Transverse colon (tissue), 4 donors: ENCODE measurements around the gene CFAP61. TPM values are rescaled to one million over a fixed set of nuclear protein-coding genes. Genes with fewer than 3 reads are reported as not detected.

Experiments
- DNase-seq: peaks from one replicate; pipeline ENCODE4 v3.0.0-alpha.2; 2019
- H3K27ac ChIP-seq, 4 donors: fragments of 200-600 bp; sonication (generic); 2 replicates each; pipeline ENCODE4 v1.5.1; 2016 to 2018; ENCODE audit warnings: inconsistent platforms in 4 of 4
- H3K27me3 ChIP-seq: fragments of 200-600 bp; sonication (generic); 2 replicates; pipeline ENCODE4 v1.5.1; 2017; ENCODE audit warnings: inconsistent platforms
- H3K36me3 ChIP-seq, 4 donors: fragments of 200-600 bp; sonication (generic); 2 replicates each; pipeline ENCODE4 v1.5.1; 2017 to 2019; ENCODE audit warnings: inconsistent platforms in 4 of 4
- H3K4me1 ChIP-seq, 4 donors: fragments of 200-600 bp; sonication (generic); 2 replicates each; pipeline ENCODE4 v1.5.1; 2017 to 2020; ENCODE audit warnings: inconsistent platforms in 4 of 4
- H3K4me3 ChIP-seq, 4 donors: fragments of 200-600 bp; sonication (generic); 1 replicate in 1 of 4; 2 replicates in 3 of 4; pipeline versions ENCODE4 v1.5.1 to v1.6.1; 2017 to 2019; ENCODE audit warnings: inconsistent platforms in 4 of 4
- H3K9me3 ChIP-seq, 2 donors: fragments of 200-600 bp; sonication (generic); 2 replicates each; pipeline ENCODE4 v1.5.1; 2017 to 2019; ENCODE audit warnings: inconsistent platforms in 2 of 2
- CTCF ChIP-seq, 5 experiments: fragments of 200-600 bp in 3 of 5; fragments of 450-650 bp in 2 of 5; sonication (generic) in 3 of 5; IDR thresholded peaks; 1 replicate in 2 of 5; 2 replicates in 3 of 5; pipeline ENCODE4 v1.5.1; 2016 to 2017; ENCODE audit warnings: antibody characterized with exemption in 5 of 5, inconsistent platforms in 3 of 5, mild to moderate bottlenecking in 2 of 5, moderate library complexity in 1 of 5
- EP300 ChIP-seq: sonication (generic); formaldehyde crosslinking; IDR thresholded peaks from one replicate; pipeline ENCODE4 v1.6.1; 2017; ENCODE audit warnings: antibody characterized with exemption, low read depth
- POLR2A ChIP-seq: fragments of 450-650 bp; IDR thresholded peaks from one replicate; pipeline ENCODE4 v1.6.1; 2016; ENCODE audit warnings: antibody characterized with exemption, mild to moderate bottlenecking, moderate library complexity
- POLR2AphosphoS5 ChIP-seq, 3 donors: sonication (generic); formaldehyde crosslinking; IDR thresholded peaks; one replicate each; pipeline ENCODE4 v1.6.1; 2016; ENCODE audit warnings: antibody characterized with exemption in 3 of 3
- WGBS, 2 donors: methylation state at CpG; one replicate each; pipeline ENCODE4 v1.1.5; 2018; ENCODE audit warnings: low coverage in 1 of 2; 5-methylcytosine and 5-hydroxymethylcytosine counted together
- in situ Hi-C, 4 donors: fragments of 200-750 bp; cut with MboI; loops; one replicate each; pipeline versions ENCODE4 v1.15.0 to v1.15.1; 2017; ENCODE audit warnings: low sequenced_read_pairs in 3 of 4, low pct_ligation_motif_present in 1 of 4, low pct_unique_long_range_greater_than_20kb in 1 of 4
- intact Hi-C: fragments of 100-400 bp; cut with DNase I; formaldehyde crosslinking; loops from one replicate; pipeline ENCODE4 v1.15.1; 2023; ENCODE audit warnings: low total_unique reads
- total RNA-seq, 4 donors: library from RNA; depleted of rRNA; stranded (reverse); fragments of >200 nt; gene quantifications; one replicate each; pipeline ENCODE4 v1.1.0, GENCODE V29; 2016

Gene CFAP61
- total RNA-seq, 4 donors from 2014 or later = 0.27 TPM; not detected in 3

GRCh38 chr20:20023395-20023794 is 28.9 kb upstream of the CFAP61 start:
- H3K27ac ChIP-seq = no peak overlapping the region
- peaks cover 0 to 33% (median 6%) of the 10 kb centered on the region in 4 donors for H3K36me3 ChIP-seq
- DNase-seq = no peak
- H3K9me3 ChIP-seq = no peaks in the 10 kb centered on the region
- WGBS, 2 donors = 86 to 94% methylated on average over 3 of the region's 3 CpGs
- no peaks in the 10 kb centered on the region for H3K27me3 ChIP-seq
- intact Hi-C loops (no loop called here), in situ Hi-C loops (no loop called here)
- no peak overlapping the region for H3K4me3 ChIP-seq
- H3K4me1 ChIP-seq = peaks cover 8 to 14% (median 12%) of the 10 kb centered on the region in 4 donors
- TF ChIP-seq CTCF (IDR thresholded peaks at IDR 0.05) (no peak), POLR2A (no peak), EP300 (no peak), POLR2AphosphoS5 (IDR thresholded peaks at IDR 0.05) (no peak)

GRCh38 chr20:20024942-20025341 is 27.4 kb upstream of the CFAP61 start:
- no peak for DNase-seq
- in situ Hi-C loops = no loop called here
- H3K4me1 ChIP-seq = no peaks in the 10 kb centered on the region
- no peak overlapping the region for H3K27ac ChIP-seq
- H3K9me3 ChIP-seq = no peaks in the 10 kb centered on the region
- no peaks in the 10 kb centered on the region for H3K27me3 ChIP-seq
- intact Hi-C loops = no loop called here
- no peak overlapping the region for H3K4me3 ChIP-seq
- peaks cover 0 to 47% (median 6%) of the 10 kb centered on the region in 4 donors for H3K36me3 ChIP-seq
- no peak for TF ChIP-seq POLR2AphosphoS5 (IDR thresholded peaks at IDR 0.05)
- TF ChIP-seq POLR2A = no peak
- no peak for TF ChIP-seq CTCF (IDR thresholded peaks at IDR 0.05)
- TF ChIP-seq EP300 = no peak

GRCh38 chr20:20027284-20027683 is 25.0 kb upstream of the CFAP61 start:
- H3K27ac ChIP-seq = no peak overlapping the region
- H3K4me1 ChIP-seq = no peaks in the 10 kb centered on the region
- no peak for TF ChIP-seq POLR2AphosphoS5 (IDR thresholded peaks at IDR 0.05)
- no peak for TF ChIP-seq EP300
- no peak for TF ChIP-seq CTCF (IDR thresholded peaks at IDR 0.05)
- TF ChIP-seq POLR2A = no peak
- in situ Hi-C loops = no loop called here
- peaks cover 0 to 69% (median 7%) of the 10 kb centered on the region in 4 donors for H3K36me3 ChIP-seq
- no peaks in the 10 kb centered on the region for H3K27me3 ChIP-seq
- no peak for DNase-seq
- H3K4me3 ChIP-seq = no peak overlapping the region
- intact Hi-C loops = no loop called here
- WGBS, 2 donors = 92 to 100% methylated on average over 2 of the region's 2 CpGs
- no peaks in the 10 kb centered on the region for H3K9me3 ChIP-seq

GRCh38 chr20:20031790-20032189 is 20.5 kb upstream of the CFAP61 start:
- Histone ChIP-seq H3K4me1 (no peaks in the 10 kb centered on the region), H3K27ac (no peak overlapping the region), H3K36me3 (peaks cover 0 to 87% (median 21%) of the 10 kb centered on the region in 4 donors), H3K4me3 (no peak overlapping the region), H3K9me3 (no peaks in the 10 kb centered on the region), H3K27me3 (no peaks in the 10 kb centered on the region)
- in situ Hi-C loops = no loop called here
- no peak for DNase-seq
- 78 to 83% methylated on average over 5 of the region's 5 CpGs for whole genome bisulfite sequencing, 2 donors
- no peak for TF ChIP-seq CTCF (IDR thresholded peaks at IDR 0.05)
- TF ChIP-seq EP300 = no peak
- TF ChIP-seq POLR2AphosphoS5 (IDR thresholded peaks at IDR 0.05) = no peak
- TF ChIP-seq POLR2A = no peak
- intact Hi-C loops = no loop called here
